ENCODE results near the gene PCF11. TPM values are rescaled to one million over a fixed set of nuclear protein-coding genes. Genes with fewer than 3 reads are reported as not detected.

Gene PCF11
- total RNA-seq, 1 experiment from 2014 or later = 45.0 TPM

DNA sequence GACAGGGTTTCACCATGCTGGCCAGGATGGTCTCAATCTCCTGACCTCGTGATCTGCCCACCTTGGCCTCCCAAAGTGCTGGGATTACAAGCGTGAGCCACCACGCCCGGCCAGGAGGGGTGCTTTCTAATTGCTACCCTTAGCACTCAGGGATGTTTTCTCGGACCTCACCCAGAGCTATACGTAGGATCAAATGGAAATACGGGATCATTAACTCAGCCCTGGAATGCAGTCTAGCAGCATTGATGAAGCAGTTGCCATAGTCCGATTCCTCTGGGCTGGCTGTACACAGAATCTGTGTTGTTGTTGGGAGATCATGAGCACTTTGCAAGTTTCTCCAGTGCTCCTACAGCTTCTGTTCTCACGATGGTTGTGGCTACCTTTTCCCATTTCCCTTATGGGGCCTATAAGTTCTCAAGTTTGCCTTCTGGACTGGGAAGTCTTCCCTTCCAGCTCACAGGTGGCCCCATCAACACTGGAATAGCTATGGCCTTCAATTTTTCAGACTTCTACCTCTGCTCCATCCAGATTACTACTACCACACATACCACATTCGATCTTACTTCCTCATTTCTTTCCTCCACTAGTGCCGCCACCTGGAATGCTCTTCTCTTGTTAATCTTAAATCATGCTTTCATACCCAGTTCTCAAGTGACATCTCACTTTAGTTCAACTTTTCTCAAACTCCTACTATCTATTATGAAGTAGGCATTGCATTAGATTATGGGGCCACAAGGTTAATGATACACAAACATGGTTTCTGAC lies 16.1 kb upstream of the PCF11 start:
- no peak overlapping the region for H3K27ac Mint-ChIP-seq (ENCODE audit: unreplicated experiment)
- no peak overlapping the region for H3K4me3 Mint-ChIP-seq (ENCODE audit: low read depth, unreplicated experiment)
- intact Hi-C loops (cut with micrococcal nuclease; ENCODE audit: unreplicated experiment) = no loop called here
- no peak for DNase-seq
- CTCF ChIA-PET = interaction anchor here (0.5 kb wide), 1 partner anchor 36 kb away, joined by 3 read pairs; no protein-coding TSS in a partner anchor
- H3K9me3 Mint-ChIP-seq (ENCODE audit: low read depth, unreplicated experiment) = no peaks in the 10 kb centered on the region
- TF ChIP-seq, protein P1, sequence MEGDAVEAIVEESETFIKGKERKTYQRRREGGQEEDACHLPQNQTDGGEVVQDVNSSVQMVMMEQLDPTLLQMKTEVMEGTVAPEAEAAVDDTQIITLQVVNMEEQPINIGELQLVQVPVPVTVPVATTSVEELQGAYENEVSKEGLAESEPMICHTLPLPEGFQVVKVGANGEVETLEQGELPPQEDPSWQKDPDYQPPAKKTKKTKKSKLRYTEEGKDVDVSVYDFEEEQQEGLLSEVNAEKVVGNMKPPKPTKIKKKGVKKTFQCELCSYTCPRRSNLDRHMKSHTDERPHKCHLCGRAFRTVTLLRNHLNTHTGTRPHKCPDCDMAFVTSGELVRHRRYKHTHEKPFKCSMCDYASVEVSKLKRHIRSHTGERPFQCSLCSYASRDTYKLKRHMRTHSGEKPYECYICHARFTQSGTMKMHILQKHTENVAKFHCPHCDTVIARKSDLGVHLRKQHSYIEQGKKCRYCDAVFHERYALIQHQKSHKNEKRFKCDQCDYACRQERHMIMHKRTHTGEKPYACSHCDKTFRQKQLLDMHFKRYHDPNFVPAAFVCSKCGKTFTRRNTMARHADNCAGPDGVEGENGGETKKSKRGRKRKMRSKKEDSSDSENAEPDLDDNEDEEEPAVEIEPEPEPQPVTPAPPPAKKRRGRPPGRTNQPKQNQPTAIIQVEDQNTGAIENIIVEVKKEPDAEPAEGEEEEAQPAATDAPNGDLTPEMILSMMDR (IDR thresholded peaks at IDR 0.05; ENCODE audit: unreplicated experiment) = no peak
- BruUV-seq (replicated peaks) = no TSS peak
- H3K4me1 Mint-ChIP-seq (ENCODE audit: low read depth, unreplicated experiment) = peaks cover 10% of the 10 kb centered on the region
- H3K36me3 Mint-ChIP-seq (ENCODE audit: insufficient read depth, unreplicated experiment) = no peaks in the 10 kb centered on the region
- H3K27me3 Mint-ChIP-seq (ENCODE audit: unreplicated experiment) = no peaks in the 10 kb centered on the region

DNA sequence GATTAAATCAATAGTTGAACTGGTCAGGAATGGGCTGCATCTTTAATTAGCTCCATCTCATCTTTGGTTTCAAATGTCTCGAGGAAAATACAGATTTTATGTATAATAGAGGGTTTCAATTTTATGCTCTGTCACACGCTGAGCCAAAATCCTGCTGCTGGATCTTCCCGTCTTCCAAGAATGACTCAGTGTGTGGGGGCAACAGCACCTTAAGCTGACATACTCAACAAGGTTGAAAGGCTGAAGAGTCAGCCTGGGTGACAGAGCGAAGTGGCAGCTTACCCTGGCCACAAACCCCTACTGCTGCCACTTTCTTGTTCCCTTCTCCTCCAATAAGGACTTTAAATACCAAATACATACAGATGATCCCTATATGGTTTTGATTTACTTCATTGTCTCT lies 9.0 kb upstream of the PCF11 start:
- TF ChIP-seq, protein P1 (IDR thresholded peaks at IDR 0.05; ENCODE audit: unreplicated experiment) = no peak
- no peak for DNase-seq
- H3K27me3 Mint-ChIP-seq (ENCODE audit: unreplicated experiment) = no peaks in the 10 kb centered on the region
- CTCF ChIA-PET = no interaction called here
- H3K9me3 Mint-ChIP-seq (ENCODE audit: low read depth, unreplicated experiment) = no peaks in the 10 kb centered on the region
- no TSS peak for BruUV-seq (replicated peaks)
- H3K27ac Mint-ChIP-seq (ENCODE audit: unreplicated experiment) = no peak overlapping the region
- no peaks in the 10 kb centered on the region for H3K4me1 Mint-ChIP-seq (ENCODE audit: low read depth, unreplicated experiment)
- intact Hi-C loops (cut with micrococcal nuclease; ENCODE audit: unreplicated experiment) = no loop called here
- H3K36me3 Mint-ChIP-seq (ENCODE audit: insufficient read depth, unreplicated experiment) = no peaks in the 10 kb centered on the region
- no peak overlapping the region for H3K4me3 Mint-ChIP-seq (ENCODE audit: low read depth, unreplicated experiment)

DNA sequence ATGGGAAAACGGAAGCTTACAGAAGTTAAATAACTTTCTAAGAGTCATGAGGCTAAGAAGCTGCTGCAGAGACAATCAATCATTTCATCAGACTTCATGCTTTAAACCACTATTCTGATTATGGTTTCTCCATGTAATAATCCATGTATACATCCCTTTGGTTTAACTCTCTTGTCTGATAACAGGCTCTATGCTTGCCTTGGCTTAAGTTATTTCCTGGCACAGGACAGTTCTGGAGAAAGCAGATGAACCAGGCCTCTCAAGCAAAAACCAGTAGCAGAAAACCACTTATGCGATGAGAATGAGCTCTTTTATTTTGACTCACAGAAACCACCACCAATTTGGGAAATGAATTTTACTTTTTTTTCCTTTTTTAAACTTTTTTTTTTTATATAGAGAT lies 6.5 kb upstream of the PCF11 start:
- Mint-ChIP-seq H3K27ac (ENCODE audit: unreplicated experiment) (no peak overlapping the region), H3K4me3 (ENCODE audit: low read depth, unreplicated experiment) (no peak overlapping the region), H3K27me3 (ENCODE audit: unreplicated experiment) (no peaks in the 10 kb centered on the region), H3K9me3 (ENCODE audit: low read depth, unreplicated experiment) (no peaks in the 10 kb centered on the region), H3K4me1 (ENCODE audit: low read depth, unreplicated experiment) (no peaks in the 10 kb centered on the region), H3K36me3 (ENCODE audit: insufficient read depth, unreplicated experiment) (no peaks in the 10 kb centered on the region)
- intact Hi-C loops (cut with micrococcal nuclease; ENCODE audit: unreplicated experiment) = loop anchor here (10.0 kb wide), 1 partner anchor 246 kb away; the partner anchor contains the start of genes DDIAS and PRCP
- CTCF ChIA-PET = no interaction called here
- TF ChIP-seq, protein P1 (IDR thresholded peaks at IDR 0.05; ENCODE audit: unreplicated experiment) = no peak
- no TSS peak for BruUV-seq (replicated peaks)
- DNase-seq = no peak

DNA sequence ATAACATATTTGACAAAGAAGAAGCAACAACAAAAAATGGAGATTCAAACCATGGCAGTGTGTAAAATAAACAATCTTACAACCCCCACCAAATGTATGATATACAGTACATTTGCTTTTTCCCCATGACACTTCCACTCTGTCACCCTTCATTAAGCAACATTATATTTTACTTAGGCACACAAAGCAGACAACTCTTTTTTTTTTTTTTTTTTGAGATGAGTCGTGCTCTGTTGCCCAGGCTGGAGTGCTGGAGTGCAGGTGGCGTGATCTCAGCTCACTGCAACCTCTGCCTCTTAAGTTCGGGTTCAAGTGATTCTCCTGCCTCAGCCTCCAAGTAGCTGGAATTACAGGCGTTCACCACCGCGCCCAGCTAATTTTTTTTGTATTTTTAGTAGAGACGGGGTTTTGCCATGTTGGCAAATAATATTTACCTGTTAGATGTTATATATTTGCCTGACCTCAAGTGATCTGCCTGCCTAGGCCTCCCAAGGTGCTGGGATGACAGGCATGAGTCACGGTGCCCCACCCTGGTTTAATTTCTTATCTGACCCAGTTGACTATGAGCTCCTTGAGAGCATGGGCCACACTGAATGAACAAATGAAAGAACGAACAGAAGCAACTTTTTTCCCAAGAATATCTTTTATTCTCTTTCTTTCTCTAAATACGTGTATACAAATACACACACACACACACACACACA lies 5.5 kb upstream of the PCF11 start:
- Mint-ChIP-seq H3K9me3 (ENCODE audit: low read depth, unreplicated experiment) (no peaks in the 10 kb centered on the region), H3K27ac (ENCODE audit: unreplicated experiment) (no peak overlapping the region), H3K36me3 (ENCODE audit: insufficient read depth, unreplicated experiment) (peaks cover 8% of the 10 kb centered on the region), H3K4me1 (ENCODE audit: low read depth, unreplicated experiment) (no peaks in the 10 kb centered on the region), H3K27me3 (ENCODE audit: unreplicated experiment) (no peaks in the 10 kb centered on the region), H3K4me3 (ENCODE audit: low read depth, unreplicated experiment) (no peak overlapping the region)
- BruUV-seq (replicated peaks) = no TSS peak
- intact Hi-C loops (cut with micrococcal nuclease; ENCODE audit: unreplicated experiment) = loop anchor here (10.0 kb wide), 1 partner anchor 247 kb away; the partner anchor contains the start of genes DDIAS and PRCP
- TF ChIP-seq, protein P1 (IDR thresholded peaks at IDR 0.05; ENCODE audit: unreplicated experiment) = no peak
- peak; percentile 25 for DNase-seq
- CTCF ChIA-PET = interaction anchor here (0.7 to 1.0 kb wide), 3 partner anchors 56 to 312 kb away, joined by 3 to 6 read pairs (median 3); no protein-coding TSS in a partner anchor

Measured in Calu3 (cell line).